ENCODE measurements around the gene AJAP1. TPM values are rescaled to one million over a fixed set of nuclear protein-coding genes. Genes with fewer than 3 reads are reported as not detected.

The AJAP1 gene
- total and polyA plus RNA-seq, 9 donors, result 1.2 to 20.8 (median 12.5) TPM

- H3K9me3 ChIP-seq, result no peaks in the 10 kb centered on the region
- WGBS, 3 donors, result 86 to 89% (median 86%) methylated on average over 8 to 9 of the region's 9 CpGs
- H3K4me1 ChIP-seq (ENCODE audit: insufficient read depth), result peaks cover 5% of the 10 kb centered on the region
- TF ChIP-seq POLR2A (IDR thresholded peaks at IDR 0.05) (no peak), CTCF (IDR thresholded peaks at IDR 0.05) (no peak), EP300 (IDR thresholded peaks at IDR 0.05) (no peak)
- no peak for DNase-seq
- H3K27me3 ChIP-seq, result no peaks in the 10 kb centered on the region
- H3K36me3 ChIP-seq, result no peaks in the 10 kb centered on the region
- H3K4me3 ChIP-seq, result no peak overlapping the region
- H3K27ac ChIP-seq, result no peak overlapping the region
- intact Hi-C loops (cut with DNase I), result no loop called here
Observed at GRCh38 chr1:4633346-4633745, 21.1 kb upstream of the AJAP1 start.

- WGBS, 3 donors, result 71 to 77% (median 72%) methylated on average over 14 of the region's 14 CpGs
- Histone ChIP-seq H3K27ac (no peak overlapping the region), H3K27me3 (no peaks in the 10 kb centered on the region), H3K4me3 (no peak overlapping the region), H3K4me1 (ENCODE audit: insufficient read depth) (peaks cover 5% of the 10 kb centered on the region), H3K9me3 (no peaks in the 10 kb centered on the region), H3K36me3 (no peaks in the 10 kb centered on the region)
- intact Hi-C loops (cut with DNase I), result no loop called here
- TF ChIP-seq POLR2A (IDR thresholded peaks at IDR 0.05) (no peak), EP300 (IDR thresholded peaks at IDR 0.05) (no peak), CTCF (IDR thresholded peaks at IDR 0.05) (no peak)
- no peak for DNase-seq
Observed at GRCh38 chr1:4634156-4634792, 20.1 kb upstream of the AJAP1 start.

GRCh38 chr1:4634793-4635406 lies 19.5 kb upstream of the AJAP1 start:
- Histone ChIP-seq H3K4me1 (ENCODE audit: insufficient read depth) (peaks cover 5% of the 10 kb centered on the region), H3K9me3 (no peaks in the 10 kb centered on the region), H3K27me3 (no peaks in the 10 kb centered on the region), H3K4me3 (no peak overlapping the region), H3K27ac (no peak overlapping the region), H3K36me3 (no peaks in the 10 kb centered on the region)
- no peak for DNase-seq
- intact Hi-C loops (cut with DNase I), result no loop called here
- WGBS, 3 donors, result 65 to 77% (median 68%) methylated on average over 12 of the region's 12 CpGs
- TF ChIP-seq POLR2A (IDR thresholded peaks at IDR 0.05) (no peak), CTCF (IDR thresholded peaks at IDR 0.05) (no peak), EP300 (IDR thresholded peaks at IDR 0.05) (no peak)

- 90 to 95% (median 92%) methylated on average over 8 of the region's 8 CpGs for WGBS, 3 donors
- no peak overlapping the region for H3K4me3 ChIP-seq
- no peaks in the 10 kb centered on the region for H3K27me3 ChIP-seq
- no peak for TF ChIP-seq POLR2A (IDR thresholded peaks at IDR 0.05)
- TF ChIP-seq CTCF (IDR thresholded peaks at IDR 0.05), result no peak
- no peak for TF ChIP-seq EP300 (IDR thresholded peaks at IDR 0.05)
- no peak for DNase-seq
- peaks cover 5% of the 10 kb centered on the region for H3K4me1 ChIP-seq (ENCODE audit: insufficient read depth)
- no peaks in the 10 kb centered on the region for H3K36me3 ChIP-seq
- no peaks in the 10 kb centered on the region for H3K9me3 ChIP-seq
- no peak overlapping the region for H3K27ac ChIP-seq
- intact Hi-C loops (cut with DNase I), result no loop called here
Observed at GRCh38 chr1:4636186-4636585, 18.2 kb upstream of the AJAP1 start.

Data from ovary (tissue), 9 donors.